Neutrophil (primary cell): ENCODE data around the gene CAVIN1.
"Not testable (repeated sequence)": the region's sequence is repeated elsewhere in the genome, so short reads cannot be mapped to it uniquely, and the experiment has no call there.

Experiments
- H3K27ac ChIP-seq: fragments of 200-600 bp; sonication (generic); 2 replicates; pipeline ENCODE4 v1.5.1; 2016; ENCODE audit warnings: mild to moderate bottlenecking, moderate library complexity
- H3K27me3 ChIP-seq: fragments of 200-600 bp; sonication (generic); 2 replicates; pipeline ENCODE4 v1.6.0; 2016; ENCODE audit warnings: mild to moderate bottlenecking
- H3K36me3 ChIP-seq: fragments of 200-600 bp; sonication (generic); 2 replicates; pipeline ENCODE4 v1.5.1; 2017
- H3K4me1 ChIP-seq, 2 experiments: fragments of 200-600 bp in 1 of 2; sonication (generic) in 1 of 2; 1 replicate in 1 of 2; 2 replicates in 1 of 2; pipeline versions ENCODE4 v1.5.1 to v1.6.1; 2013 to 2016; ENCODE audit warnings: low read depth in 1 of 2, low read length in 1 of 2, mild to moderate bottlenecking in 1 of 2, moderate library complexity in 1 of 2; ENCODE audit not compliant: control insufficient read depth in 1 of 2, insufficient read depth in 1 of 2
- H3K4me3 ChIP-seq, 2 experiments: fragments of 200-600 bp in 1 of 2; sonication (generic) in 1 of 2; 1 replicate in 1 of 2; 2 replicates in 1 of 2; pipeline ENCODE4 v1.5.1; 2013 to 2016; ENCODE audit warnings: low read depth in 1 of 2, low read length in 1 of 2, mild to moderate bottlenecking in 1 of 2, moderate library complexity in 1 of 2
- H3K9me3 ChIP-seq: fragments of 200-600 bp; sonication (generic); 2 replicates; pipeline ENCODE4 v1.5.1; 2016
- TF ChIP-seq, protein P1 (sequence below): fragments of 200-600 bp; sonication (generic); IDR thresholded peaks from 2 replicates; pipeline ENCODE4 v1.5.1; 2016; ENCODE audit warnings: antibody characterized with exemption

Gene CAVIN1

GRCh38 chr17:42424991-42425610 lies 2.0 kb upstream of the CAVIN1 start:
- Histone ChIP-seq H3K4me1 (peaks cover 30% of the 10 kb centered on the region in 2 experiments), H3K27me3 (peaks cover 63% of the 10 kb centered on the region), H3K36me3 (no peaks in the 10 kb centered on the region), H3K27ac (no peak overlapping the region), H3K9me3 (no peaks in the 10 kb centered on the region), H3K4me3 (no peak overlapping the region)
- TF ChIP-seq, protein P1, sequence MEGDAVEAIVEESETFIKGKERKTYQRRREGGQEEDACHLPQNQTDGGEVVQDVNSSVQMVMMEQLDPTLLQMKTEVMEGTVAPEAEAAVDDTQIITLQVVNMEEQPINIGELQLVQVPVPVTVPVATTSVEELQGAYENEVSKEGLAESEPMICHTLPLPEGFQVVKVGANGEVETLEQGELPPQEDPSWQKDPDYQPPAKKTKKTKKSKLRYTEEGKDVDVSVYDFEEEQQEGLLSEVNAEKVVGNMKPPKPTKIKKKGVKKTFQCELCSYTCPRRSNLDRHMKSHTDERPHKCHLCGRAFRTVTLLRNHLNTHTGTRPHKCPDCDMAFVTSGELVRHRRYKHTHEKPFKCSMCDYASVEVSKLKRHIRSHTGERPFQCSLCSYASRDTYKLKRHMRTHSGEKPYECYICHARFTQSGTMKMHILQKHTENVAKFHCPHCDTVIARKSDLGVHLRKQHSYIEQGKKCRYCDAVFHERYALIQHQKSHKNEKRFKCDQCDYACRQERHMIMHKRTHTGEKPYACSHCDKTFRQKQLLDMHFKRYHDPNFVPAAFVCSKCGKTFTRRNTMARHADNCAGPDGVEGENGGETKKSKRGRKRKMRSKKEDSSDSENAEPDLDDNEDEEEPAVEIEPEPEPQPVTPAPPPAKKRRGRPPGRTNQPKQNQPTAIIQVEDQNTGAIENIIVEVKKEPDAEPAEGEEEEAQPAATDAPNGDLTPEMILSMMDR, result no peak

DNA sequence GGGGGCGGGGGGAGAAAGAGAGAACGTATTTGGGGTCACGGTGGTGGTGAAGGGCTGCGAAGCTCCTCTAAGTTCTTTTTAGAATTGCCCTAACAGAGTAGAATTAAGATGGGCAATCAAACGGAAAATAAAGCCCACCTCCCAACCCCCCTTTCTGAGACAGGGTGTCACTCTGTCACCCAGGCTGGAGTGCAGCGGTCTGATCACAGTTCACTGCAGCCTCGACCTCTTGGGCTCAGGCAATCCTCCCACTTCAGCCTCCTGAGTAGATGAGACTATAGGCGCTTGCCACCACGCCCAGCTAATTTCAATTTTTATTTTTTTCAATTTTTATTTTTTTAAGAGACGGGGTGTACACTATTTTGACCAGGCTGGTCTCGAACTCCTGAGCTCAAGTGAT lies 710 bp upstream of the CAVIN1 start:
- peaks cover 34 to 36% of the 10 kb centered on the region in 2 experiments for H3K4me1 ChIP-seq
- no peak overlapping the region for H3K27ac ChIP-seq
- no peak overlapping the region for H3K4me3 ChIP-seq
- TF ChIP-seq, protein P1, result no peak
- H3K27me3 ChIP-seq, result peaks cover 71% of the 10 kb centered on the region
- no peaks in the 10 kb centered on the region for H3K36me3 ChIP-seq
- no peaks in the 10 kb centered on the region for H3K9me3 ChIP-seq

- Histone ChIP-seq H3K4me1 (peaks cover 47 to 48% of the 10 kb centered on the region in 2 experiments), H3K27ac (no peak overlapping the region), H3K36me3 (no peaks in the 10 kb centered on the region), H3K4me3 (peak overlapping the region; percentile 57 to 69), H3K27me3 (peaks cover 71% of the 10 kb centered on the region), H3K9me3 (no peaks in the 10 kb centered on the region)
- TF ChIP-seq, protein P1, result no peak
Measured at GRCh38 chr17:42422412-42422957, 571 bp downstream of the CAVIN1 start.

DNA sequence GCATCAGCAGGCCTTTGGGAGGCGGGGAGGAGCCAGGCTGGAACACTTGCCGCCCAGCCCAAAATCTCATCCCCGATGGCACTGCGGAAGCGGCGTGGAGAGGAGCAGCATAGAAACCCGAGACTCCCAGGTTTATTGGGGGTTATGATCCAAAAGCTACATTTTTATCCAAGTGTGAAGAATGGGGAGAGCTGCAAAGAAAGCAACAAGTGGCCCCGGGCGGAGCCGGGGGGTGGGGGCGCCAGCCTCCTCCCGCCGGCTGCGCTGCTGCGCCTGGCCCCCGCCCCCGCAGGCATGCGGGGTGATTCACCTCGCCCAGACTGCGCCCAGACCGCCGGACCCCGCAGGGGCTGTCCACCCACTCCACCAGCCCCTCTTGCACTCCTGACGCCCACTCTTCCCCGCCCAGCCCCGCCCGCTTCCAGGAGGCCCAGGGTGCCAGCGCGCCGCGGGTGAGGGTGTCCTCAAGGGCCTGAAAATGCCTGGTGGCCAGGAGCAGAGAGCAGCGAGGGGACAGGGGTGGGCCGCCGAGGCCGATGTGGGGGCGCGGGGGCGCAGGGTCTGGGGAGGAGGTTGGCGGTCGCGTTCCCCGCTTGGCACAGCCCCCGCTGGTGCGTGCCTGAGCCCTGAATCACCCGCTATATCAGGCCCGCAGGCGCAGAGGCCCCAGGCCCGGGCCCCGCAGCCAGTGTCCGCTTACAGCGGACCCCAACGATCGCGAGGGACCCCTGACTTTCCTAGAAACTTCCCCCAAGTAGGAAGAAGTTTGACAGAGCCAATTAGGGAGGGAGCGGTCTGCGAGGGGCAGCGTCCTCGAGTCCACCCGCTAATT lies 1.3 kb downstream of the CAVIN1 start:
- H3K27ac ChIP-seq, result no peak overlapping the region
- peak overlapping the region; percentile 57 to 69 for H3K4me3 ChIP-seq

DNA sequence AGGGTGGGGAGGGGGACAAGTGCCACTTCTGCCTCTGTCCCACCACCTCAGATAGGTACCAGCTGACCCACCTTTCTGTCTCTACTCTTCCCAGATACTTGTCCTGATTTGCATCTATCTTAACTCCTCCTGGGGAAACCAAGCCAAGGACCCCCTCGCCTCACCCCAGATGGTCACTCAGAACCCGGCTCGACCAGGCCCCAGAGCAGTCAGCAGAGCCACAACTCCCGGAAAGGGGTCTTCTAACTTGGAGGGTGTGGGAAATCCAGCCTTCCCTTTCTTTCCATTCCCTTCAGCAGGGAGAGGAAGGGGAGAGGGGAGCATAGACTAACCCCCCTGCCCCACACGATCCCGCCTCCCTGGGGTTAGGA lies 1.9 kb downstream of the CAVIN1 start:
- H3K27ac ChIP-seq, result no peak overlapping the region
- peaks cover 61 to 62% of the 10 kb centered on the region in 2 experiments for H3K4me1 ChIP-seq
- peak overlapping the region; percentile 57 to 69 for H3K4me3 ChIP-seq
- TF ChIP-seq, protein P1, result no peak
- H3K36me3 ChIP-seq, result no peaks in the 10 kb centered on the region
- peaks cover 67% of the 10 kb centered on the region for H3K27me3 ChIP-seq
- no peaks in the 10 kb centered on the region for H3K9me3 ChIP-seq

More for the DNA sequence above, 1.3 kb downstream of the CAVIN1 start:
- no peaks in the 10 kb centered on the region for H3K9me3 ChIP-seq
- H3K36me3 ChIP-seq, result no peaks in the 10 kb centered on the region
- peaks cover 55 to 56% of the 10 kb centered on the region in 2 experiments for H3K4me1 ChIP-seq
- peaks cover 71% of the 10 kb centered on the region for H3K27me3 ChIP-seq
- TF ChIP-seq, protein P1, result no peak

DNA sequence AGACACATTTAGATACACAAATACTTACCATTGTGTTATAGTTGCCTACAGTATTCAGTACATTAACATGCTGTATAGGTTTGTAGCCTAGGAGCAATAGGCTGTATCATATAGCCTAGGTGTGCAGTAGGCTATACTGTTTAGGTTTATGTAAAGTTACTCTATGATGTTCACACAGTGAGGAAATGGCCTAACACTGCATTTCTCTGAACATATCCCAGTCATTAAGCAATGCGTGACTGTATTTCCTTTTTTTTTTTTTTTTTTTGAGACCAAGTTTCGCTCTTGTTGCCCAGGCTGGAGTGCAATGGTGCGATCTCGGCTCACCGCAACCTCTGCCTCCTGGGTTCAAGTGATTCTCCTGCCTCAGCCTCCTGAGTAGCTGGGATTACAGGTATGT lies 5.1 kb downstream of the CAVIN1 start:
- not testable (repeated sequence) for H3K9me3 ChIP-seq, H3K36me3 ChIP-seq
- peaks cover 37% of the 10 kb centered on the region for H3K27me3 ChIP-seq
- peaks cover 76 to 78% of the 10 kb centered on the region in 2 experiments for H3K4me1 ChIP-seq
- H3K4me3 ChIP-seq, result peak overlapping the region in 1 of 2 experiments; percentile 30
- H3K27ac ChIP-seq, result peak overlapping the region; percentile 82
